ENCODE measurements around the gene ZNF778. TPM values are rescaled to one million over a fixed set of nuclear protein-coding genes. Genes with fewer than 3 reads are reported as not detected.

Gene ZNF778
- total RNA-seq, 1 donor from 2014 or later = 11.4 TPM

- DNase-seq = no peak
- Mint-ChIP-seq H3K27me3 (no peaks in the 10 kb centered on the region), H3K27ac (peak overlapping the region; percentile 50), H3K36me3 (ENCODE audit: low read depth) (peaks cover 32% of the 10 kb centered on the region), H3K4me3 (peak overlapping the region; percentile 58), H3K9me3 (no peaks in the 10 kb centered on the region), H3K4me1 (peaks cover 19% of the 10 kb centered on the region)
- ChIA-PET CTCF (interaction anchor here (1.5 kb wide), 1 partner anchor 482 kb away, joined by 4 read pairs; no protein-coding TSS in a partner anchor), POLR2A (no interaction called here)
- ATAC-seq (ENCODE audit: low read depth) = no peak
- intact Hi-C loops (cut with micrococcal nuclease) = loop anchor here (10.0 kb wide), 2 partner anchors 585 to 775 kb away; partner anchors contain the start of gene IL17C
- TF ChIP-seq, protein P1, sequence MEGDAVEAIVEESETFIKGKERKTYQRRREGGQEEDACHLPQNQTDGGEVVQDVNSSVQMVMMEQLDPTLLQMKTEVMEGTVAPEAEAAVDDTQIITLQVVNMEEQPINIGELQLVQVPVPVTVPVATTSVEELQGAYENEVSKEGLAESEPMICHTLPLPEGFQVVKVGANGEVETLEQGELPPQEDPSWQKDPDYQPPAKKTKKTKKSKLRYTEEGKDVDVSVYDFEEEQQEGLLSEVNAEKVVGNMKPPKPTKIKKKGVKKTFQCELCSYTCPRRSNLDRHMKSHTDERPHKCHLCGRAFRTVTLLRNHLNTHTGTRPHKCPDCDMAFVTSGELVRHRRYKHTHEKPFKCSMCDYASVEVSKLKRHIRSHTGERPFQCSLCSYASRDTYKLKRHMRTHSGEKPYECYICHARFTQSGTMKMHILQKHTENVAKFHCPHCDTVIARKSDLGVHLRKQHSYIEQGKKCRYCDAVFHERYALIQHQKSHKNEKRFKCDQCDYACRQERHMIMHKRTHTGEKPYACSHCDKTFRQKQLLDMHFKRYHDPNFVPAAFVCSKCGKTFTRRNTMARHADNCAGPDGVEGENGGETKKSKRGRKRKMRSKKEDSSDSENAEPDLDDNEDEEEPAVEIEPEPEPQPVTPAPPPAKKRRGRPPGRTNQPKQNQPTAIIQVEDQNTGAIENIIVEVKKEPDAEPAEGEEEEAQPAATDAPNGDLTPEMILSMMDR (IDR thresholded peaks at IDR 0.05) = no peak
Measured at GRCh38 chr16:89219365-89219764, 1.9 kb downstream of the ZNF778 start.

GRCh38 chr16:89221604-89222003 lies 4.1 kb downstream of the ZNF778 start:
- ChIA-PET POLR2A (no interaction called here), CTCF (interaction anchor here (1.3 kb wide), 1 partner anchor 484 kb away, joined by 4 read pairs; no protein-coding TSS in a partner anchor)
- H3K27ac Mint-ChIP-seq = no peak overlapping the region
- intact Hi-C loops (cut with micrococcal nuclease) = no loop called here
- H3K9me3 Mint-ChIP-seq = peaks cover 2% of the 10 kb centered on the region
- no peak for DNase-seq
- H3K4me3 Mint-ChIP-seq = no peak overlapping the region
- no peaks in the 10 kb centered on the region for H3K27me3 Mint-ChIP-seq
- H3K4me1 Mint-ChIP-seq = peaks cover 12% of the 10 kb centered on the region
- no peak for ATAC-seq (ENCODE audit: low read depth)
- TF ChIP-seq, protein P1 (IDR thresholded peaks at IDR 0.05) = no peak
- peaks cover 52% of the 10 kb centered on the region for H3K36me3 Mint-ChIP-seq (ENCODE audit: low read depth)

DNA sequence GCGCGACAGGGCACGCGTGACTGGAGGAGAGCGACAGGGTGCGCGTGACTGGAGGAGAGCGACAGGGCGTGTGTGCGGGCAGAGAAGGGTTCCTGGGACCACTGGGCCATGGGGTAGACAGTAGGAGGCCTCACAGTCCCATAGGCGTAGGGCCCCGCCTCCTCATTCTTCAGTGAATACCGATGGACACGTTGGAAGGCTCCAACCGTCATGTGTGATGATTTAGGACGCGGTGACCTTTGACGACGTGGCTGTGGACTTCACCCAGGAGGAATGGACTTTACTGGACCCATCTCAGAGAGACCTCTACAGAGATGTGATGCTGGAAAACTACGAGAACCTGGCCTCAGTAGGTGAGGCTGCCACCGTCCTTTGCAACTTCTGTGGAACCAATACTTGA lies 5.4 kb downstream of the ZNF778 start:
- intact Hi-C loops (cut with micrococcal nuclease) = no loop called here
- H3K4me1 Mint-ChIP-seq = peaks cover 7% of the 10 kb centered on the region
- no peak overlapping the region for H3K4me3 Mint-ChIP-seq
- TF ChIP-seq, protein P1 (IDR thresholded peaks at IDR 0.05) = no peak
- ChIA-PET CTCF (no interaction called here), POLR2A (no interaction called here)
- DNase-seq (no peak), ATAC-seq (ENCODE audit: low read depth) (no peak)
- H3K27me3 Mint-ChIP-seq = no peaks in the 10 kb centered on the region
- no peak overlapping the region for H3K27ac Mint-ChIP-seq
- H3K36me3 Mint-ChIP-seq (ENCODE audit: low read depth) = peaks cover 62% of the 10 kb centered on the region
- H3K9me3 Mint-ChIP-seq = peaks cover 8% of the 10 kb centered on the region

DNA sequence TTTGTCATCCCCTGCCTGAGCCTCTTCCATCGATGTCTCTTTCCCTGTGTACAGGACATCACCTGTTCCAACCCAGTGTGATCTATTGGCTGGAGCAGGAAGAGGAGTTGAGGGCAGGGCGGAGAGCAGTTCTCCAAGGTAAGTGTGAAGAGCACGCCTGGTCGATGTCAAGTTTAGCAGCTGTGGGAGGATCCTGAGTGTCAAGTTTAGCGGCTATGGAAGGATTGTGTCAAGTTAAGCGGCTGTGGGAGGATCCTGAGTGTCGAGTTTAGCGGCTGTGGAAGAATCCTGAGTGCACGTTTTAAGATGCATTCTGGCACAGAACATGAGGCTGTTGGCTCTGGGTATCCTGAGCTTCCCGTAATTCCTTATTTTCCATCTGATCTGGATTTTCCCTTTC lies 7.2 kb downstream of the ZNF778 start:
- H3K36me3 Mint-ChIP-seq (ENCODE audit: low read depth) = peaks cover 73% of the 10 kb centered on the region
- no peak overlapping the region for H3K4me3 Mint-ChIP-seq
- H3K27me3 Mint-ChIP-seq = no peaks in the 10 kb centered on the region
- DNase-seq (no peak), ATAC-seq (ENCODE audit: low read depth) (no peak)
- H3K4me1 Mint-ChIP-seq = no peaks in the 10 kb centered on the region
- ChIA-PET CTCF (no interaction called here), POLR2A (interaction anchor here (0.6 kb wide), 1 partner anchor 87 kb away, joined by 3 read pairs; no protein-coding TSS in a partner anchor)
- H3K27ac Mint-ChIP-seq = no peak overlapping the region
- TF ChIP-seq, protein P1 (IDR thresholded peaks at IDR 0.05) = no peak
- H3K9me3 Mint-ChIP-seq = peaks cover 11% of the 10 kb centered on the region
- intact Hi-C loops (cut with micrococcal nuclease) = no loop called here

- H3K36me3 Mint-ChIP-seq (ENCODE audit: low read depth) = peaks cover 68% of the 10 kb centered on the region
- POLR2A ChIA-PET = no interaction called here
- no peak for DNase-seq
Measured at GRCh38 chr16:89230255-89230654, 12.8 kb downstream of the ZNF778 start.

More at GRCh38 chr16:89230255-89230654, 12.8 kb downstream of the ZNF778 start:
- H3K4me1 Mint-ChIP-seq = no peaks in the 10 kb centered on the region
- CTCF ChIA-PET = no interaction called here
- no peak overlapping the region for H3K27ac Mint-ChIP-seq
- TF ChIP-seq, protein P1 (IDR thresholded peaks at IDR 0.05) = no peak
- ATAC-seq (ENCODE audit: low read depth) = no peak
- peaks cover 11% of the 10 kb centered on the region for H3K9me3 Mint-ChIP-seq
- no peak overlapping the region for H3K4me3 Mint-ChIP-seq
- intact Hi-C loops (cut with micrococcal nuclease) = no loop called here
- H3K27me3 Mint-ChIP-seq = no peaks in the 10 kb centered on the region

All from activated B cell treated with CpG ODN at 0.5 μM for 24 hours (primary cell).